BE2C (cell line): ENCODE measurements around the gene LNX1.

ENCODE experiments used
- DNase-seq: peaks from one replicate; pipeline ENCODE4 v3.0.0-alpha.2; 2020
- H3K27me3 ChIP-seq: fragments of 250-450 bp; sonication (Bioruptor Pico); 2 replicates; pipeline ENCODE4 v1.5.1; 2020; ENCODE audit warnings: mild to moderate bottlenecking
- H3K36me3 ChIP-seq: fragments of 250-450 bp; sonication (Bioruptor Pico); 2 replicates; pipeline ENCODE4 v1.5.1; 2020; ENCODE audit warnings: mild to moderate bottlenecking
- H3K4me1 ChIP-seq: fragments of 250-450 bp; sonication (Bioruptor Pico); 2 replicates; pipeline ENCODE4 v1.5.1; 2020
- H3K4me3 ChIP-seq: 2 replicates; pipeline ENCODE4 v1.5.1; 2011; ENCODE audit warnings: low read depth, low read length
- H3K9me3 ChIP-seq: fragments of 250-450 bp; sonication (Bioruptor Pico); 2 replicates; pipeline ENCODE4 v1.5.1; 2020
- CTCF ChIP-seq: IDR thresholded peaks from 2 replicates; pipeline ENCODE4 v1.5.1; 2012; ENCODE audit warnings: mild to moderate bottlenecking, low read depth, low read length

Gene LNX1

GRCh38 chr4:53553486-53554210 is 37.6 kb downstream of the LNX1 start:
- no peak for TF ChIP-seq CTCF
- Histone ChIP-seq H3K4me1 (peaks cover 6% of the 10 kb centered on the region), H3K27me3 (no peaks in the 10 kb centered on the region), H3K4me3 (no peak overlapping the region), H3K9me3 (no peaks in the 10 kb centered on the region), H3K36me3 (no peaks in the 10 kb centered on the region)
- no peak for DNase-seq

GRCh38 chr4:53552711-53553110 is 38.6 kb downstream of the LNX1 start:
- Histone ChIP-seq H3K9me3 (no peaks in the 10 kb centered on the region), H3K36me3 (no peaks in the 10 kb centered on the region), H3K4me3 (no peak overlapping the region), H3K4me1 (no peaks in the 10 kb centered on the region; the same call in 1 of the 2 replicates), H3K27me3 (no peaks in the 10 kb centered on the region)
- no peak for DNase-seq
- no peak for TF ChIP-seq CTCF

GRCh38 chr4:53551958-53552357 is 39.3 kb downstream of the LNX1 start:
- Histone ChIP-seq H3K4me3 (no peak overlapping the region), H3K27me3 (no peaks in the 10 kb centered on the region), H3K36me3 (no peaks in the 10 kb centered on the region), H3K4me1 (no peaks in the 10 kb centered on the region; the same call in 1 of the 2 replicates), H3K9me3 (no peaks in the 10 kb centered on the region)
- TF ChIP-seq CTCF, result no peak
- DNase-seq, result no peak

GRCh38 chr4:53551281-53551864 is 39.9 kb downstream of the LNX1 start:
- H3K9me3 ChIP-seq, result no peaks in the 10 kb centered on the region
- DNase-seq, result no peak
- no peak for TF ChIP-seq CTCF
- H3K4me3 ChIP-seq, result no peak overlapping the region
- no peaks in the 10 kb centered on the region for H3K36me3 ChIP-seq
- no peaks in the 10 kb centered on the region for H3K27me3 ChIP-seq
- no peaks in the 10 kb centered on the region; the same call in 1 of the 2 replicates for H3K4me1 ChIP-seq

- DNase-seq, result no peak
- H3K36me3 ChIP-seq, result no peaks in the 10 kb centered on the region
- no peaks in the 10 kb centered on the region for H3K9me3 ChIP-seq
- no peak for TF ChIP-seq CTCF
- H3K4me3 ChIP-seq, result no peak overlapping the region
- no peaks in the 10 kb centered on the region for H3K27me3 ChIP-seq
- H3K4me1 ChIP-seq, result no peaks in the 10 kb centered on the region
Observed at GRCh38 chr4:53548662-53549061, 42.6 kb downstream of the LNX1 start.

- H3K4me1 ChIP-seq, result no peaks in the 10 kb centered on the region; the same call in 1 of the 2 replicates
- no peak overlapping the region for H3K4me3 ChIP-seq
- H3K9me3 ChIP-seq, result no peaks in the 10 kb centered on the region
- DNase-seq, result no peak
- TF ChIP-seq CTCF, result no peak
- H3K27me3 ChIP-seq, result no peaks in the 10 kb centered on the region
- no peaks in the 10 kb centered on the region for H3K36me3 ChIP-seq
Observed at GRCh38 chr4:53547983-53548382, 43.3 kb downstream of the LNX1 start.
